LNCaP clone FGC (cell line): Measurements from ENCODE around the gene TNS3.
A peak's percentile ranks its signal among the peaks of the same experiment; 100 is the strongest.

Experiments used
- DNase-seq: peaks from one replicate; pipeline ENCODE4 v3.0.0-alpha.2; 2011; ENCODE audit warnings: low read depth
- H3K4me3 ChIP-seq: 2 replicates; pipeline ENCODE4 v1.5.1; 2011; ENCODE audit warnings: mild to moderate bottlenecking, low read depth, low read length, control low read depth
- CTCF ChIP-seq: IDR thresholded peaks from 2 replicates; pipeline ENCODE4 v1.5.1; 2012; ENCODE audit warnings: mild to moderate bottlenecking; ENCODE audit not compliant: control insufficient read depth, insufficient read depth; ENCODE audit errors: extremely low read depth

The TNS3 gene

GRCh38 chr7:47337531-47337930, 244.4 kb downstream of the TNS3 start:
- no peak for DNase-seq
- peak; percentile 22; the same call in 1 of the 2 replicates for TF ChIP-seq CTCF
- H3K4me3 ChIP-seq = no peak overlapping the region

- H3K4me3 ChIP-seq = no peak overlapping the region
- DNase-seq = no peak
- TF ChIP-seq CTCF = no peak
These were observed 245.2 kb downstream of the TNS3 start for GRCh38 chr7:47336472-47337425.

- no peak overlapping the region for H3K4me3 ChIP-seq
- TF ChIP-seq CTCF = no peak
- no peak for DNase-seq
These were observed 246.1 kb downstream of the TNS3 start for GRCh38 chr7:47335557-47336471.

- DNase-seq = no peak
- H3K4me3 ChIP-seq = no peak overlapping the region
- no peak for TF ChIP-seq CTCF
These were observed 246.8 kb downstream of the TNS3 start for GRCh38 chr7:47335071-47335470.

- no peak for TF ChIP-seq CTCF
- DNase-seq = no peak
- no peak overlapping the region for H3K4me3 ChIP-seq
These were observed 248.0 kb downstream of the TNS3 start for GRCh38 chr7:47333959-47334358.

- H3K4me3 ChIP-seq = no peak overlapping the region
- DNase-seq = no peak
- TF ChIP-seq CTCF = no peak
These were observed 248.4 kb downstream of the TNS3 start for GRCh38 chr7:47333554-47333887.
